NCI-H1436 (cell line): ENCODE data around the gene TRIP12.
"Not testable (repeated sequence)": the region's sequence is repeated elsewhere in the genome, so short reads cannot be mapped to it uniquely, and the experiment has no call there.

Experiments used
- DNase-seq: peaks from one replicate; lab custom pipeline; 2025; lab: John Stamatoyannopoulos, UW

TRIP12 gene

DNA sequence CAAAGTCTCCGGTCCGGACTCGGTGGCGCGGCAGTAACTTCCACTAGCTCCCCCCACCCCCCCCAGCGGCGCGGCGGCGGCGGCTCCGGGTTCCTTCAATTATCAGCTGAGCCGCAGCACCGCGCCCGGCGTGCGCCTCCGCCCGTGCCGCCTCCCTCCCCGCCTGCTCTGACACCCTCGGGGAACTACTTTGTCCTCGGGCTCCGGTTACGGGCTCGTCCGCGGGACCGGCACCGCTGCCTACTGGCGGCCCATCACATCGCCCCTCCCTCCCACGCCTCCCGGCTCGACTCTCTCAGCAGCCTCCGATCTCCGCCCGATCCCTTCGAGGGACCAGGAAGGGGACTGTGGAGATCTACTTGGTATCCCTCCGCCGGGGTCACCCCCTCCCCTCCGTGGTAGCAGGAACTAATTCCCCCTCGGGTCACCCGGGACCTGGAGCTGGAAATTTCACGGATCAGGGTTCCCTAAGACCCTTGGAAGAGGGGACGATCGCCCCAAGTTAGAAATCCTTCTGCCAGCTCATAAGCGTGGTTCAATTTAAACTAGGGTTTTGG is at the start of gene TRIP12:
TSS of gene TRIP12 (minus strand) at position 118 of the 557 bp plus-strand sequence. CDS start 41,930 bp downstream, outside the sequence.
- peak; percentile 89 for DNase-seq

DNA sequence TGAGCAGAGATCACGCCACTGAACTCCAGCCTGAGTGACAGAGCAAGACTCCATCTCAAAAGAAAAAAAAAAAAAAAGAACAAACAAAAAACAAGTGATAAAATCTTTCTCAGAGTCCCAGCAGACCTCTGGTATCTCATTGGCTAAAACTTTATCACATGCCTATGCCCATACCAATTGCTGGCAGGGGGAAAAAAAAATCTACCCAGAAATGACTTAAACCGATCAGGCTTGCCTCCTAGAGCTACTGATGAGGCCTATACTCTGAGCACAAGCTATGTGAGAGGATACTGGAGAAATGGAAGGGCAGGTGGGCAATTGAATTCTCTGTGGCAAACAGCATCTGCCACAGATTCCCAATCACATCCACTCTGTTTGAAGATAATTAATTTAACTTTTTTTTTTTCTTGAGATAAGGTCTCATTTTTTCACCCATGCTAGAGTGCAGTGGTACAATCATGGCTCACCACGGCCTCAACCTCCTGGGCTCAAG is 49.5 kb upstream of the TRIP12 start:
- no peak for DNase-seq

DNA sequence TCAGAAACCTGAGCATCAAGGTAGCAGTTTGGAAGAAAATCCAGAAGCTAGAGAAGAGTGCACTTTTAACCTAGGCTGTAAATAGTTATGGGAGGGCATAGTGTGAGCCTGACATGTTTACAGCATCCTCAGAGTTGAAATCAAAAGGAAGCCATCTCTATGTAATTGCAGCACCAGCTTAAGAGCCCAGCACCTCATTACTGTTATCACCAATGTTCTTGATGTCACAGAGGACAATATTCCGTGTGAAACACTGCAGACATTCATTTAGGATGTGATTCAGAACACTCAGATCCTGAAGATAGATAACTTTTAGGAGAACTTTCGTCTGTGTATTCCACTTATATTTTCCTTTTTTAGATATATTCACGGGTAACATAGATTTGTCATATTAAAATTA is 48.6 kb upstream of the TRIP12 start:
- DNase-seq = no peak

DNA sequence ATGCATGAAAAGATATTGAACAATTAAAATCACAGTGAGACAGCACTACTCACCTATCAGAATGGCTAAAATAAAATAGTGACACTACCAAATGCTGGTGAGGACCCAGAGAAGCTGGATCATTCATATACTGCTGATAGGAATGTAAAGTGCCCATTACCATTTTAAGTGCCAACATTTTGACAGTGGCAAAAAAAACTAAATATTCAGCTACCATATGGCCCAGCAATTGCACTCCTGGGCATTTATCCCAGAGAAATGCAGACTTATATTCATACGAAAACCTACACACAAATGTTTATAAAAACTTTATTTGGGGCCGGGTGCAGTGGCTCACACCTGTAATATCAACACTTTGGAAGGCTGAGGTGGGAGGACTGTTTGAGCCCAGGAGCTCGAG is 48.1 kb upstream of the TRIP12 start:
- DNase-seq = no peak

DNA sequence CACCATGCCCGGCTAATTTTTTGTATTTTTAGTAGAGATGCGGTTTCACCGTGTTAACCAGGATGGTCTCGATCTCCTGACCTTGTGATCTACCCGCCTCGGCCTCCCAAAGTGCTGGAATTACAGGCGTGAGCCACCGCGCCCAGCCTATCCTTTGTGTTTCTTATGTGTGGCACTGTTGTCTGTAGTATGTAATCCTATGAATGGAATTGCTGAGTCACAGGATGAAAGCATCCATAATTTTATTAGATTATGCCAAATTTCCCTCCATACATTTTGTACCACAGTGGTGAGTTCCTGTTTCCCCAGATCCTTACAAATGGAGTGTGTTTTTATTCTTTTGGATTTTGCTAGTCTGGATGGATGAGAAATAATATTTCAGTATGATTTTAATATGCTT is 41.8 kb upstream of the TRIP12 start:
- DNase-seq = not testable (repeated sequence)

DNA sequence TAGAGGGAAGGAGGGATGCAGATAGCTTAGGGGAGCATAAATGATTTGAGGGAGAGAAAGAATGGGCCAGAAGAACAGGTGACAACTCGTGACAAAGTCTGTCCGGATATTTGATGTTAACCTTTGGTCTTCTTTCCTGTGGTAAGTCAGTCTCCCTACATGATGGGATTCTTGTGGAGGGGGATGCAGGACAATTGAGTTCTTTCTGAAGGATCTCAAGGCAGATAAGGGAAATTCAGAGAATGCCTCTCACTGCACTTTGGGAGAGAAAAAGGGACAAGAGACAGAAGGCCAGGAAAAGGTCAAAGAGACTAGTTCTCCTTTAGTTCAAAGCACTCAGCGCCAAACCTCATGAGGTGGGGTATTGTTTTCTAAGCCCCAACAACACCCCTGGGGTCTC is 34.7 kb upstream of the TRIP12 start:
- no peak for DNase-seq

DNA sequence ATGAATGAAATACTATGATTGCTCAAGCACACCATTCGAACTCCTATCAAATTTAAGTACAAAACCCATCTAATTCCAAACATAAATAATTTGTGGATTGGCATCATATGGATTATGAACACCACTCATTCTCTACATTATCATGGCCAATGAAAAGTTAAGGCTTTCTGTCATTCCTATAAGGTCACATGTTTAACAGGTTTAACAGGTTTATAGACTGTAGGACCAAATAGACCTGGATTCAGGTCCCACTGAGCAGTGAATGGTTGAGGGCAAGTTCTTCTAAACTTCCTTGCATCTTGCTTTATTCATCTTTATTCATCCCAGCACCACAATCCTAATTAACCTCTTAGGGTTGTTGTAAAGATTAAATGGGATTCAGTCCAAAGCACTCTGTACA is 33.9 kb upstream of the TRIP12 start:
- DNase-seq = no peak

DNA sequence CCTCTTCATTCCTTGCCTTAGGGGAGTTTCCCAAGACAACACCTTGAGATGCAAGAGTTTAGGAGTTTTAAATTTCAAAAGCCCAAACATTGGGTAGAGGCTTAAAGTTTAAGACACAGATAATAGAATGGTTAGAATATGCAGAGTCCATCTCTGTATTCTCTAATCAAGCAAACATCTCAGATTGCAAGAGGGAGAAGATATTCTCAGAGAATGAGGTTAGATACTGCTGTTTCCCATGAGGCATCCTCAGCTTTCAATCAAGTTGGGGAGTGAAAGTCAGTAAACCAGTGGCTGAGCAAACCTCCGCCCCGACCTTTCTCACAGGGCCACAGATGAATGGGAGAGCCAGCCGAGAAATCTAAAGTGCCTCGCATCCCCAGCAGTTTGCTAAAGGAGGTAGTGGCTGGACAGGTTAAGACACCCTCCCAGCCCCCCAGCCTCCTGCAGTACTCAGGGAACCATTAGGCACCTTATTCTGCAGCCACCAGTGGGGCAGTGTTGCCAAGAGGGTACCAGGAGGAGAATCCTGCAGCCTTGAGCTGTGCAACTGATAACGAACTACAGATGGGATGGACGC is 30.5 kb upstream of the TRIP12 start:
- DNase-seq = no peak

DNA sequence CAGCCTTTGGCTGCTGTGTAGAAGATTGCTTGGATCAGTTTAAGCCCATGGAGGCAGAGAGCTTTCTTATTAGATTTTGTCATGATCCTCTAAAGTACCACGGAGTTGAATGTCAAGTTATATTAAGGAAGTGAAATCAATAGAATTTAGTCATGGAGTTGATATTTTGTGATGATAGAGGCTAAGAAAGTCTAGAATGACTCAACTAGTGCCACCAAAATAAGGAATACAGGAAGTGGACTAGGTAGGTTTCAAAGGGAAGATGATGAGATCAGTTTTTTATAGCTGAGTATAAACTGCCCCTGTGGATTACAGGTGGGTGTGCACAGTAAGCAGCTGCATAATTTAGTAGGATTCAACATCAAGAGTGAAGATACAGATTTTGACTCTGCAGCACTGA is 25.7 kb upstream of the TRIP12 start:
- no peak for DNase-seq

DNA sequence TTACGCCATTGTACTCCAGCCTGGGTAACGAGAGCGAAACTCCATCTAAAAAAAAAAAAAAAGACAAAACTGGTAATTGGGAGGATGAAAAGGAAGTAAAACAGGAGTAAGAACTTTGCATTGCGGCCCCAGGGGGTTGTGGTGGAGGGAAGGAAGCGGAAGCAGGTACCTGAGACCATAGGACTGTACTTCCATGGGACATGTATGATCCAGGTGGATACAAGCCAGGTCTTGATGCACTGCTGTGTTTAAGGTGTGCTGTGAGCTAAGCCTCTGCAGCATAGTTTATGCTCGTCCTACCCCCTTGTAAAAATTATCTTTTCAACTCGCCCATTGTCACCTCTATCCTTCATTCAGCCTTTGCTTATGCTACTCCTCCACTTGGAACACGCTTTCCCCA is 24.2 kb upstream of the TRIP12 start:
- no peak for DNase-seq

DNA sequence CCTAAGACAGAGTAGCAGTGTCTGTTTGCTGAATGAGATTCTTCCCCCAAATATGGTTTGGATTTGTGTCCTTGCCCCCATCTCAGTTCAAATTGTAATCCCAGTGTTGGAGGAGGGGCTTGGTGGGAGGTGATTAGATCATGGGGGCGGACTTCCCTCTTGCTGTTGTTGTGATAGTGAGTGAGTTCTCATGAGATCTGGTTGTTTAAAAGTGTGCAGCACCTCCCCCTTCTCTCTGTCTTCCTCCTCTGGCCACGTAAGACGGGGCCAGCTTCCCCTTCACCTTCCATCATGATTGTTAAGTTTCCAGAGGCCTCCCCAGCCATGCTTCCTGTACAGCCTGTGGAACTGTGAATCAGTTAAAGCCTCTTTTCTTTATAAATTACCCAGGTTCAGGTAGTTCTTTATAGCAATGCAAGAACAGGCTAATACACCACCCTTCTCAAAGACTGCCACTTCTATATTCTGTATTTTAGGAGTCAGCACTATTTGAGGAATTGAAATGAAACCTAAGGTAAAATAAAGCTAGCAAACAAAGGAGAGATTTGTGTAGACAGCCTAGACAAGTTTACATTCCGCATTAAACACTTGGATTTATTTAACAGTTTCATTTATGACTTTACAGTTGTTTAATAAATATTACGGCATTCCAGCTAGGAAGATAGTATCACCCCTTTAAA is 22.1 kb upstream of the TRIP12 start:
- no peak for DNase-seq

DNA sequence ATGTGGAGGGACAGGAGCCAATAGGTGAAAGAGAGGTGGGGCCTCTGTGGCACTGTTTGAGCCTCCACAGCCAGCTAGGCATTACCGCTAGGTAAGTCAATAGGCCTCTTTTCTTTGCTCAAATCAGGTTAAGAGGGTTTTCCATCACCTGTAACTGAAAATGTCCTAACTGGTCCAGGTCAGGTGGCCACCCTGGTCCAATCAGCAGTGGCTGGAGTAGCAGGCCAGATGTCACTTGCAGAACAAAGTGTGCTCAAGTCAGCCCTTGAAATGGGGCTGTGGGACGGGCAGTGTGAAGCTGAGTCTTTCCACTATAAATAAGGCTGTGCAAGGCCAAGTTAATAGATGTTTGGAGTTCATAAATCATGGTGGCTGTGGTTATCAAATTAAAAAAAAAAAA is 21.4 kb upstream of the TRIP12 start:
- no peak for DNase-seq

DNA sequence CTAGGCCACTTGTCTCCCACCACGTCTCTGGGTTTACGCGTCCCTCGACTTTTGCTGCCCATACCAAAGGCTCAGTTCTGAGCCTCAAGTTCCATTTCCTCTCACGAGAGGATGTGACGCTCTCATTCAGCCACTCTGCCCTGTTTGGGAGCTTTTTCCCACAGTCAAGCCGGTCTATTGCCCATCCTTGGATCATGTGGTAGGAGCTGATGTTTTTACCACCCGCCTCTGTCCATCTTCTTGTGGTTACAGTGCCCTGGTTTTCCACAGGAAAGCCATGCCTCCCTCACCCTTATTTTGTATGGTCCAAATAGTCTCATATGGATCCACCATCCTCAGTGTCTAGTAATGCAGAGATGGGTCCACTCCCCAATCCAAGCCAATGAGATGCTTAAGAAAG is 20.9 kb upstream of the TRIP12 start:
- DNase-seq = no peak

DNA sequence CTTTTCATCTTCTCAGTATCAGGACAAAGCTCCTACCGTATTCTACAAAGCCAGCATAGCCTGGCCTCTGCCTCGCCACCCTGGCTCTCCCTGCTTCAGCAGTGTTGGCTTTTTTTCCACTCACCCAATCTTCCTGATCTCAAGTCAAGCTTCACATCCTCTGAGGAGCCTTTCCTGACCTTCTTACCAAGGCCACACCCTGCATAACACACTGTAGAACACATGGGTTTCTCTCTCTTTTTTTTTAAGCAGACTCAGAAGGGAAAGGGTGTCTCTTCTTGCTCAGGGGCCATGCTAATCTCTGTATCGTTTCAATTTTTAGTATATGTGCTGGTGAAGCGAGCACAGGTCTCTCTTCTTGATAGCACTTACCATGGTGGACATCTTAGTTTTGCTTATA is 15.7 kb upstream of the TRIP12 start:
- DNase-seq = no peak

DNA sequence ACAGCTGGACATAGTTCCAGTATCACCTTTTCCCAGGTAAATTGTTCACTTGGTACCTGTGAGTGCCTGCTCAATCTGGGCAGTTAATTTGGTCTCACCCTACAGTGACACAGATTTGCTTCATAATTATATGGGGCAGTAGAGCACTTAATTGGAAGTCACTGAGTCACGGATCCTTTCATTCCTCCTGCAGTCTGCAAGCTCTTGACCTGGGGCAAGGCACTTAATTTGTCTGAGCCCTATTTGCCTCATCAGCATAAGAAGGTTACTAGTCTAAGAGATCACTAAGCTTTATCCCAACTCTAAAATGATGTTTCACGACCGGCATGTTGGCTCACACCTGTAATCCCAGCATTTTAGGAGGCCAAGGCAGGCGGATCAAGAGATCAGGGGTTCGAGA is 9.4 kb upstream of the TRIP12 start:
- no peak for DNase-seq

DNA sequence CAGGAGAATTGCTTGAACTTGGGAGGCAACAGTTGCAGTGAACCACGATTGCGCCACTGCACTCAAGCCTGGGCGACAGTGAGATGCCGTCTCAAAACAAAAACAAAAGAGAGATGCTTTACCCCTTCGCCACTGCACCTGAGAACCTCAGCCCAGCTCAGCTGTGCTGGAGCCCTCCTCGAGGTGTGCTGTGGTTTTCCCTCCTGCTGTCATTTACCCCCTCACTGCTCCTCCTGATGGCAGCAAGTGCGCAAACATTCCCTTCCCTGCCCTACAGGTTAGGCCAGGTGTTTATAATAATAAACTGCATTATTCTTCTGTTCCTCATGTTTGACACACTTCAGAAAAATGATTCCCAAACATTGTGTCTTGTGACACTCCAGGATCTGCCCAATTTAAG is 8.8 kb upstream of the TRIP12 start:
- no peak for DNase-seq

DNA sequence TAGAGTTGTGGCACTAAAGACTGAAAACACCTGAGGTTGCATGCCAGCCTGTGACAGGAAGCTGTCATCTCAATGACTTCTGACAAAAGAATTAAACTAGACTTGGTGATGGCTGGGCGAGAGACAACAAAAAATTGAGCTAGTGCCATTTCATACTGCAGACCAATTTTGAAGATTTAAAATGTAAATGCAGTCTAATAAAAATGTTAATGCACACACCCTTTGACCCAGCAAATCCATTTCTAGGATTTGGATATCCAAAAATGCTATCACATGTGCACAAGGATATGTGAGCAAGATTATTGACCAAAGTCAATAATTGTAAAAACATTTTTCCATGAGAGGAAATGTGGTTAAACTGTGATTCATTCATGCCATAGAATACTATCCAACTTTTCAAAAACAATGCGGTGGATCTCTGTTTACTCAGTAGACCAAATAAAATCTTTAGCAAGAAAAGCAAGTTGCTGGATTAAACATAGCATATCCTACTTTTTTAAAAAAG is 6.1 kb upstream of the TRIP12 start:
- no peak for DNase-seq

DNA sequence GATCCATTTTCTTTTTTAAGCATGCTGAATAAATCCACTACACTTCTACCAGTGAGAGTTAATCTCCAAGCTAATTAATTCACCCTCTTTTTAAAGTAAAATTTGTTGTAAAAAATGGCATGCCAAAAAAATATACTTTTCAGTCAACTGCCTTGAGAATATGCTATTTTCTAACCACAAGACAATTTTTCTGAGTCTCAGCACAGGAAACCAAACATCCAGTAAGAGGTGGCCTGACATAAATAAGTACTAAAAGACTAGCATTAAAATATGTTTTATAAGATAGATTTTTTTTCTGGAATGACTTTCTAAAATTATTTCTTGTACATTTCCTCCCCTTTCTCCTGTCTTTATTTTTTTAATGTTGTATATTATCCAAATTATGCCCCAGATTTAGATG is 3.4 kb upstream of the TRIP12 start:
- DNase-seq = no peak

DNA sequence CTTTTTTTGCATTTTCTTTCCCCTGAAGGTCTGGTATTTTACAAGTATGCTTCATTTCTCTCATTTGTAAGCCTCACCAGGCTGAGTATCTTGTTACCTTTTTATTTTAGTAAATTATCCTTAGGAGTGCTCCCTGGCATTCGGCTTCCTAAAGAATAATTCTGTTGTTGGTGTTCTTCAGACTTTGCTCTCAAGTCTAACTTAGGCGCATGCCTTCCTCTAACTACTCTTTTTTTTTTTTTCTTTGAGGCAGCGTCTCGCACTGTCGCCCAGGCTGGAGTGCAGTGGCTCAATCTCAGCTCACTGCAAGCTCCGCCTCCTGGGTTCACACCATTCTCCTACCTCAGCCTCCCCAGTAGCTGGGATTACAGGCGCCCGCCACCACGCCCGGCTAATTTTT is 2.7 kb upstream of the TRIP12 start:
- DNase-seq = not testable (repeated sequence)

DNA sequence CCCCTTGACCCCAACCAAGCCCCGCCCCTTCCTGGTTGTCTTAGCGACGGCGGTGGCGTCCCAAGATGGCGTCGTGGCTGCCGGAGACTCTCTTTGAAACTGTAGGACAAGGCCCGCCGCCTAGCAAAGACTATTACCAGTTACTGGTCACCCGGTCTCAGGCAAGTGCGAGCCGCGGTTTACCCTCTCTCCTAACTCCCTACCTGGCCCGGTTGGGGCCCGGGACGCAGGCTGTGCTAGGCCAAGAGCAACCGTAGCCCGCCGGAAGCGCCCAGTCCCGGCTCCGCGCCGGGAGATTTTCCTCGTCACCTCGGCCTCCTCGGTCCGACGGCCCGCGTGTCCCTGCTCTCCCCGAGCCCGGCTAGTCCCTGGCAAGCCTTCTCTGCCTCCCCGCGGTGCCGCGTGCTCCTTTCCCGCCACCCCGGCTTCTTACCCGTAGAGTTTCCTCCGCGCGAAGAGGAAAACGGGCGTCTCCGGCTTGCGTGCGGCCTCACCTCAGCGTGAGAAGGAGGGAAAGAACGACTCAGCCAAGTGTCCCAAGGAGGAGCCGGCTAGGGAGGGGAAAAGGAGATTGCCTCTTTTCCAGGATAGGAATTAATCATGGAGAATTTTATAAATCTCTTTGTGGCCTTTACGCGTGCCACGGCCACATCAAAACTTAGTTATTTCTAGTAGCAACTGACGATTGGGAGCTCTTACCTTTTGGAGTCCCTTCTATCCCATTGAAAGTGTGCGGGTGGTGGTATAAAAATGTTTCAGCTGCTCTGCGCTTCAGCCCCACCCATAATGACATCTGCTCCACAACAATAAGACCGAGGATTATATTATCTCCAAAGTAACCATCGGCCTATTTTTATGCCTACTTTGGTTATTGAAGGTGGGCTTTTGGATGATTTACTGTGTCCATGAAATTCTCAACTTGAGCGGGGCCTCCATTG is 909 bp upstream of the TRIP12 start, which contains the start of gene FBXO36:
TSS of gene FBXO36 (plus strand) at position 55 of the 938 bp plus-strand sequence. CDS start at position 66, 11 bp downstream.
- peak; percentile 89 for DNase-seq

DNA sequence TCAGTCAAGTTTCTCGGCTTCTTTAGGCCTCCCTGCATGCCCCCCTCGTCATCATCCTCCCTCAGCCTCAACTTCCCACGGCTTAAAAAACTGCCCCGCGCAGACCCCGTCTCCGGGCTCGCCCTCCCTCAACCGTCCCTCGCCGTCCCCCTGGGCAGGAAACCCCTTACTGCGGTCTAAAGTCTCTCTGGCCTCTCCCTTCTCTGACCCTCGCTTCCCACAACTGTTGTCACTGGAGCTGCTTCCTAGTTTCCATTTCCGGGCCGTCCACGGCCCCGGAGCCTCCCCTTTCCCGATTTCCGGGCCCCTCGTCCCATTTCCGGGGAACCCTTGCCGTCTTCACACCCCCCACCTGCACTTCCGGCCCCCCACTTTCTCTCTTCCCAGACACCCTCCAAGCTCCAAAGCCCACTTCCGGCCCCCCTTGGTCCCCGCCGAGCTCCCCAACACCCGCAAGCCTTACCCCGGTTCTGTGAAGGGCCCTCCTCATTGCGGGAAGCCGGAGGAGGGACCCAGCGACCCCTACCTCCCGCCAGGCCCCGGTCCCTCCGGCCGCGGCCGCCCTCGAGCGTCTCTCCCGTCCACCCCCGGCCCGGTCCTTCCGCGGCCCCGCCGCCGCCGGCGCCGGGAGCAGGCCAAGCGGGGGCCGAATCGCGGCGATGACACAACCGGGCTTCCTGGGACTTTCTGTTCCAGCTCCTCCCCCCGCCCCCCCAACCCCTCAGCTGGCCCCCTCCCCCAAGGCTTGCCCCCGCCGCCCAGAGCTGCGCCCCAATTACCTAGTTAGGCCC is 513 bp downstream of the TRIP12 start:
- DNase-seq = peak; percentile 2
